Activated CD4-positive, alpha-beta T cell treated with anti-CD3 and anti-CD28 coated beads, Interleukin-2, Interleukin-6, amounts not matched to agents 100 ng/mL and 50 ng/mL, durations not matched to agents 16 hours and 8 hours (primary cell): ENCODE data around the gene TNNC2.
"Not testable (repeated sequence)": the region's sequence is repeated elsewhere in the genome, so short reads cannot be mapped to it uniquely, and the experiment has no call there.

ENCODE experiments used
- DNase-seq: peaks from one replicate; pipeline ENCODE4 v3.0.0-alpha.2; 2020

TNNC2 gene

DNA sequence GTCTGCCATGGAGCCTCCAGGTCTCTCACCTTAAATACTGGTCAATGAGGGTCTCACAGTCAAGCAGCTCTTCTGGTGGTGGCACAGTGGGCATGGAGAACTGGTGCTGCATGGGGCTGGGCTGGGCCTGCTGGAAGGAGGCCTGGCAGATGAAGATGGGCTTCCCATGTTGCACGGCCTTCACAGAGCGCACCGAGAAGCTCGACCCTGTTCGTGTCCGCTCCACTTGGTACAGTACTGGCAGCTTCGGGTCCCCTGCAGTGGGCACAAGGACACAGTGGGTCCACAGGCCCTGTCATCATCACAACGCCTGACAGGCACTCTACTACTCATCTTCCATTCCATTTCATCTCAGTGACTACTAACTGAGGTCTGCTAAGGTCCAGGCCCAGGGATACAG is 21.3 kb upstream of the TNNC2 start:
- DNase-seq: no peak

GRCh38 chr20:45845452-45845851 is 18.3 kb upstream of the TNNC2 start:
- DNase-seq: no peak

DNA sequence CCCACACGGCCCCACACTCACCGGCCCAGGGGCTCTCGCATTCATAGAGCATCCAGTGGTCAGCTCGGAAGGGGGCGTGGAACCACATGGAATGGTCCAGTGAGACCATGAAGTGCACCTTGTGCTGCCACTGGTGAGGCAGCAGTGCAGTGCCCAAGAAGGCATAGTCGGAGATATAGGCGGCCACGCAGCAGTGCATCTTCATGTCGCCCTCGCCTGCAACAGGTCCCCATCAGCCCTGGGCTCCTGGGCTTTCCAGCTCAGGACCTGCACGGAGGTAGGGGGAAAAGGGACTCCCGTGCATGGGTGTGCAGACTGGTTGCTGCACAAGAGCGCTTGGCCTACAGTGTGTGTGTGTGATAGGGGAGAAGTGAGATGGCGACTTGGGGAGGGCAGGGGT is 16.4 kb upstream of the TNNC2 start:
- no peak for DNase-seq

- DNase-seq: no peak
Observed at GRCh38 chr20:45842169-45842812, 15.2 kb upstream of the TNNC2 start.

DNA sequence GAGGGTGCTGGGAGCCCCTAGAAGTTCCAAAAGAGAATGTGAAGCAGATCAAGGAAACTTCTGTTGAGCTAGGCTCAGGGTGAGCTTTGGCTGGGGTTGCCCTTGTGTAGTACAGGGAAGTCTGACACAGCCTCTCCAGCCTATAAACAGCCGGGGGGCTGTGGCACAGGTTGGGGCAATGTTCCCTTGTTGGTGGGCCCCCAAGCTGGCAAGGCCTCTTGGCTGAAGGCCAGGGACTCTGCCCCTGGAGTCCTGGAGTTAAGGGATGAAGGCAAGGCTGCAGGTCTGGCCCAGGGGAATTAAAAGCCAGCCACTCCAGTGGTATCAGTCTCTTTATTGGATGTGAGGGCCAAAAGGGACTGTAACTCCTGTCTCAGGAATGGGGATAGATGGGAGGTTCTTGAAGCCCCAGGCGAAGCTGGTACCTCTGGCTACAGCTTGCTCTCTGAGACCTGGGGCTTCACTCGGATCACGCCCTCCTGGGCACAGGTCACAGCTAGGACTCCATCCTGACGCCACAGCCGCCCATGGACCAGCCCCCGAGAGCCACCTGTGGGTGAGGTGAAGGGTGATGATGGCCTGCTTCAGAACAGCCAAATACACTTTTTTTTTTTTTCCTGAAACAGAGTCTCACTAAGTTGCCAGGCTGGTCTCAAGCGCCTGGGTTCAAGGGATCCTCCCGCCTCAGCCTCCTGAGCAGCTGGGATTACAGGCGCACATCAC is 14.5 kb upstream of the TNNC2 start:
- DNase-seq: no peak

DNA sequence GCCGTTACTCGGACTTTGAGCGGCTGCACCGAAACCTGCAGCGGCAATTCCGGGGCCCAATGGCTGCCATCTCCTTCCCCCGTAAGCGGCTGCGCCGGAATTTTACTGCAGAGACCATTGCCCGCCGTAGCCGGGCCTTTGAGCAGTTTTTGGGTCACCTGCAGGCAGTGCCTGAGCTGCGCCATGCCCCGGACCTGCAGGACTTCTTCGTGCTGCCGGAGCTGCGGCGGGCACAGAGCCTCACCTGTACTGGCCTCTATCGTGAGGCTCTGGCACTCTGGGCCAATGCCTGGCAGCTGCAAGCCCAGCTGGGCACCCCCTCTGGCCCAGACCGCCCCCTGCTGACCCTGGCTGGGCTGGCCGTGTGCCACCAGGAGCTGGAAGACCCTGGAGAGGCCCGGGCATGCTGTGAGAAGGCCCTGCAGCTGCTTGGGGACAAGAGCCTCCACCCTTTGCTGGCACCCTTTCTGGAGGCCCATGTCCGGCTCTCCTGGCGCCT is 13.6 kb upstream of the TNNC2 start:
- no peak for DNase-seq

GRCh38 chr20:45836841-45837240 is 9.7 kb upstream of the TNNC2 start:
- no peak for DNase-seq

DNA sequence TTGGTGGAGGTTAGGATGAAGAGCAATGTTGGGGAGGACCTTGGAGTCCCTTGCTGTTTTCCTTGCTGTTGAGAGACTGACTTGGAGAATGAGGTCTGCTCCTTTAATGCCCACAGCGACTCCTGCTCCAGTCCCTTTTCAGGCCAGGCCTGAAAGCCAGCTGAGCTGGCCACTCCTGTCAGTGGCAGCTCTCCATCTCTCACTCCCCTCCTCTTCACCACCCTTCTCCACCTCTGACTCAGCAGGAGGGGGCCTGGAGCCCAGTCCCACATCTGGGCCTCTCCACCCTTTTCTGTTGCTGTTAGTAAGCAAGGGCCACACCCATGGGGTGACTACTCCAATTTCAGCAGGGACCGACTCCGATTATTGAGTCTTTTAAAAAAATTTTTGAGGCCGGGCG is 8.7 kb upstream of the TNNC2 start:
- no peak for DNase-seq

- no peak for DNase-seq
Observed at GRCh38 chr20:45835329-45835765, 8.2 kb upstream of the TNNC2 start.

DNA sequence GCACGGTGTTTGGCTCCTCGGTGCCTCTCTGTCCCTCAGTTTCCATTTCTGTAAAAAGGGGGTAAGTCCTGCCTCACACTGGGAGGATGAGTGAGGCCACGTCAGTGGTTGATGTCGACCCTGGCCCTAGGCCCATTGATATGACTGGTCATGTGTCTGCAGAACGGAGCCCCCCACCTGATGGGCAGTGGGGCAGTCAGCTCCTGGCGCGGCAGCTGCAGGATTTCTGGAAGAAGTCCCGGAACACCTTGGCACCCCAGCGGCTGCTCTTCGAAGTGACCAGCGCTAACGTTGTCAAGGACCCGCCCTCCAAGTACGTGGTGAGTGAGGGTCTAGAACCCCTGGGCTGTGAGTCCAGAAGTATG is 7.7 kb upstream of the TNNC2 start:
- no peak for DNase-seq

- peak; percentile 39 for DNase-seq
Observed at GRCh38 chr20:45833883-45834796, 7.0 kb upstream of the TNNC2 start.

- peak; percentile 57 for DNase-seq
Observed at GRCh38 chr20:45833030-45833882, 6.1 kb upstream of the TNNC2 start, which contains the start of gene SNX21. TSS of gene SNX21 (plus strand) at chr20:45833799. CDS start at chr20:45833920, 121 bp downstream.

DNA sequence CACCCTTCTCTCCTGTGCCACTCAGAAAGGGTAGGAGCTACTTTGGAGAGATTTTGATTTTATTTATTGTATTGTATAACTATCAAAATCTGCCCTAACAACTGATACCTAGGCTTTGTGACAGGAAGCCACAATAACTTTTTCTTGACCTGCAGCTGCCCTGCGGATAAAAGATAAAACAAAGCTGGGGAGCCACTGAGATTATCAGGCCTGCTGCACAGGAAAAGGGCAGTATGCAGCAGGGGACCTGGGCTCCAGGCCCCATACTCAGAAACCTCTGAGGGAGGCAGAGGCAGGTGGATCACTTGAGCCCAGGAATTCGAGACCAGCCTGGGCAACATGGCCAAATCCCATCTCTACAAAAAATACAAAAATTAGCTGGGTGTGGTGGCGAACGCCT is 5.5 kb upstream of the TNNC2 start:
- DNase-seq: no peak

GRCh38 chr20:45829673-45830106 is 2.6 kb upstream of the TNNC2 start:
- DNase-seq: not testable (repeated sequence)

GRCh38 chr20:45828589-45828988 is 1.5 kb upstream of the TNNC2 start:
- DNase-seq: no peak

- DNase-seq: no peak
Observed at GRCh38 chr20:45827712-45828111, 600 bp upstream of the TNNC2 start.

- no peak for DNase-seq
Observed at GRCh38 chr20:45826381-45827019, 612 bp downstream of the TNNC2 start.

- DNase-seq: peak; percentile 62
Observed at GRCh38 chr20:45823949-45824835, 2.9 kb downstream of the TNNC2 start.

DNA sequence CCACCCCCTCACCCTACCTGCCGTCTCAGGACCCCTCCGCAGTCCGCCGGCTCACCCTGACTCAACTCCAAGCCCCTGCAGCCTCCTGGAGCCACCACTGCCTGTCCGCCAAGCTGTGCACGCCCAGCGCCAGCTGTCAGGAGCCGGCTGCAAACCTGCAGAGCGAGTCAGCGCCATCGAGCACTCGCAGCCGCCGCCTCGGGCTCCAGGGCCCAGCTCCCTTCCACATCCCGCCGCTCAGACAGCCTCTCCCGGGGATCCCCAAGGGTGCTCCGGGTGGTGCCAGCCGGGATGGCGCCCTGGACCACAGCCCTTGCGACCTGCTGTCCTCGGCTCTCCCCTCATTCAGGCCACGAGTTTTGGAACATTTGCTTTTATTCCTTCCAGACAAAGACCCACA is 4.3 kb downstream of the TNNC2 start:
- DNase-seq: no peak

GRCh38 chr20:45821947-45822346 is 5.2 kb downstream of the TNNC2 start:
- no peak for DNase-seq

DNA sequence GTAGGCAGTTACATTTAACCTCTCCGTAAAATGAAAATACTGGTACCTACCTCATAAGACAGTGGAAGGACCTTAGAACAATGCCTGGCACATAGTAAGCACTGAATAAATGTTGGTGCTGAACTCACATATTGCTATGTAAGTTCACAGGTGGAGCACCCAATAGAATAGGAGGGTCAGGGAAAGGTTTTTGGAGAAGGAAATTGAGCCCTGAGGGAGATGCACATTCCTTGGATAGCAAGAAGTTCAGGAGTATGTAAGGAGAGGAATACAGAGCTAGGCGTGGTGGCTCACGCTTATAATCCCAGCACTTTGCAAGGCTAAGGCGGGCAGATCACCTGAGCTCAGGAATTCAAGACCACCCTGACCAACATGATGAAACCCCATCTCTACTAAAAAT is 7.6 kb downstream of the TNNC2 start:
- DNase-seq: no peak
